H1 (cell line): ENCODE results near the gene BEST1. TPM values are rescaled to one million over a fixed set of nuclear protein-coding genes. Genes with fewer than 3 reads are reported as not detected.

Source experiments
- CTCF ChIA-PET: fragments of 300-600 bp; sonication (Branson Sonifier 250); formaldehyde crosslinking; loops from one replicate; lab custom pipeline; 2021; ENCODE audit not compliant: partially characterized antibody; lab: Charles Lee
- POLR2A ChIA-PET: fragments of 300-600 bp; sonication (Branson Sonifier 250); formaldehyde crosslinking; loops from one replicate; lab custom pipeline; 2021; ENCODE audit warnings: inconsistent platforms; ENCODE audit not compliant: partially characterized antibody; lab: Charles Lee
- DNase-seq, 2 experiments: peaks; one replicate each; pipeline versions ENCODE4 v3.0.0 to v3.0.0-alpha.2; 2010 to 2022; ENCODE audit warnings: low spot score in 2 of 2, low read depth in 1 of 2, mixed read lengths in 1 of 2
- FAIRE-seq: peaks from 2 replicates; lab custom pipeline; 2011; peaks lifted over from hg19 to GRCh38; lab: Jason Lieb, UNC
- H2AFZ ChIP-seq: 2 replicates; pipeline ENCODE4 v1.8.1; 2012; ENCODE audit warnings: low read length, inconsistent platforms
- H2AK5ac ChIP-seq: 2 replicates; pipeline ENCODE4 v1.6.1; 2013; ENCODE audit warnings: low read depth, low read length
- H2BK120ac ChIP-seq: replicated peaks from 2 replicates; pipeline ENCODE3; 2013; ENCODE audit warnings: low read depth, low read length, inconsistent platforms
- H2BK12ac ChIP-seq: 2 replicates; pipeline ENCODE4 v1.6.1; 2013; ENCODE audit warnings: low read depth, low read length
- H2BK15ac ChIP-seq: 2 replicates; pipeline ENCODE4 v1.6.1; 2013; ENCODE audit warnings: low read length
- H2BK20ac ChIP-seq: 2 replicates; pipeline ENCODE4 v1.6.1; 2013; ENCODE audit warnings: low read length
- H2BK5ac ChIP-seq: 2 replicates; pipeline ENCODE4 v1.6.1; 2013; ENCODE audit warnings: low read depth, low read length
- H3K14ac ChIP-seq: 2 replicates; pipeline ENCODE4 v1.6.1; 2013; ENCODE audit warnings: inconsistent platforms; ENCODE audit not compliant: insufficient read length
- H3K18ac ChIP-seq: 2 replicates; pipeline ENCODE4 v1.6.1; 2013; ENCODE audit warnings: low read length; ENCODE audit errors: extremely low read depth
- H3K23ac ChIP-seq: 2 replicates; pipeline ENCODE4 v1.6.1; 2013; ENCODE audit warnings: inconsistent platforms; ENCODE audit not compliant: insufficient read length
- H3K23me2 ChIP-seq: 2 replicates; pipeline ENCODE4 v1.6.1; 2013; ENCODE audit warnings: low read depth, low read length
- H3K27ac ChIP-seq: 2 replicates; pipeline ENCODE4 v1.6.1; 2011; ENCODE audit warnings: low read depth, low read length, inconsistent platforms
- H3K27me3 ChIP-seq, 4 experiments: replicated peaks in 1 of 4; 1 replicate in 1 of 4; 2 replicates in 3 of 4; pipeline versions ENCODE4 v1.6.1 to v1.8.1; 2011 to 2013; ENCODE audit warnings: low read length in 3 of 4, mild to moderate bottlenecking in 3 of 4, inconsistent platforms in 2 of 4, mixed read lengths in 2 of 4, moderate library complexity in 1 of 4; ENCODE audit not compliant: control insufficient read depth in 3 of 4, insufficient read depth in 3 of 4; ENCODE audit errors: extremely low read depth in 1 of 4
- H3K36me3 ChIP-seq, 4 experiments: 2 replicates each; pipeline versions ENCODE4 v1.6.1 to v1.8.1; 2011 to 2013; ENCODE audit warnings: mild to moderate bottlenecking in 4 of 4, low read length in 3 of 4, moderate library complexity in 2 of 4, control low read depth in 1 of 4, inconsistent platforms in 1 of 4; ENCODE audit not compliant: insufficient read depth in 4 of 4, control insufficient read depth in 2 of 4
- H3K4ac ChIP-seq: replicated peaks from 2 replicates; pipeline ENCODE3; 2013; ENCODE audit warnings: low read length, low read depth, mixed read lengths, inconsistent platforms; ENCODE audit not compliant: insufficient read length
- H3K4me1 ChIP-seq, 4 experiments: replicated peaks in 1 of 4; 1 replicate in 1 of 4; 2 replicates in 3 of 4; pipeline versions ENCODE4 v1.6.1 to v1.8.1; 2011 to 2013; ENCODE audit warnings: low read length in 3 of 4, inconsistent platforms in 2 of 4, mixed read lengths in 1 of 4; ENCODE audit not compliant: insufficient read depth in 4 of 4, control insufficient read depth in 3 of 4
- H3K4me2 ChIP-seq, 2 experiments: 2 replicates each; pipeline versions ENCODE4 v1.6.1 to v1.8.1; 2011 to 2013; ENCODE audit warnings: low read depth in 2 of 2, low read length in 2 of 2, control low read depth in 1 of 2, inconsistent platforms in 1 of 2, mild to moderate bottlenecking in 1 of 2; ENCODE audit not compliant: insufficient read depth in 1 of 2
- H3K4me3 ChIP-seq, 4 experiments: fragments of 200-600, 300-600 bp in 1 of 4; sonication (generic), shearing (Covaris generic), sonication (Bioruptor Twin) in 1 of 4; 2 replicates each; pipeline versions ENCODE4 v1.5.1 to v1.8.1; 2011 to 2016; ENCODE audit warnings: low read length in 4 of 4, low read depth in 3 of 4, control low read depth in 2 of 4, inconsistent platforms in 2 of 4, mild to moderate bottlenecking in 2 of 4, mixed read lengths in 1 of 4, moderate library complexity in 1 of 4; ENCODE audit not compliant: insufficient read depth in 2 of 4; ENCODE audit errors: extremely low read depth in 1 of 4
- H3K56ac ChIP-seq: replicated peaks from 2 replicates; pipeline ENCODE3; 2013; ENCODE audit warnings: low read depth, mild to moderate bottlenecking, mixed read lengths, low read length, inconsistent platforms; ENCODE audit not compliant: insufficient read length
- H3K79me1 ChIP-seq: 2 replicates; pipeline ENCODE4 v1.6.1; 2013; ENCODE audit warnings: low read depth, low read length, control low read depth
- H3K79me2 ChIP-seq, 2 experiments: 2 replicates each; pipeline versions ENCODE4 v1.6.1 to v1.8.1; 2012 to 2013; ENCODE audit warnings: low read length in 2 of 2, mild to moderate bottlenecking in 2 of 2, inconsistent platforms in 1 of 2; ENCODE audit not compliant: insufficient read depth in 2 of 2, control insufficient read depth in 1 of 2
- H3K9ac ChIP-seq, 4 experiments: replicated peaks in 1 of 4; 1 replicate in 1 of 4; 2 replicates in 3 of 4; pipeline versions ENCODE4 v1.6.1 to v1.8.1; 2011 to 2013; ENCODE audit warnings: low read depth in 3 of 4, low read length in 3 of 4, control low read depth in 2 of 4, mild to moderate bottlenecking in 2 of 4, moderate library complexity in 2 of 4, inconsistent platforms in 1 of 4; ENCODE audit errors: extremely low read depth in 1 of 4
- H3K9me3 ChIP-seq, 2 experiments: 2 replicates each; pipeline versions ENCODE4 v1.6.1 to v1.8.1; 2012 to 2013; ENCODE audit warnings: mild to moderate bottlenecking in 2 of 2, moderate library complexity in 2 of 2, control low read depth in 1 of 2, inconsistent platforms in 1 of 2, low read depth in 1 of 2, low read length in 1 of 2, mixed read lengths in 1 of 2; ENCODE audit not compliant: insufficient read depth in 2 of 2
- H4K20me1 ChIP-seq, 2 experiments: replicated peaks in 1 of 2; 2 replicates each; pipeline versions ENCODE3 to v1.8.1; 2011 to 2013; ENCODE audit warnings: inconsistent platforms in 2 of 2, low read length in 2 of 2, mild to moderate bottlenecking in 1 of 2; ENCODE audit not compliant: insufficient read depth in 2 of 2, control insufficient read depth in 1 of 2
- H4K5ac ChIP-seq: 2 replicates; pipeline ENCODE4 v1.6.1; 2013; ENCODE audit warnings: low read length, low read depth, mixed read lengths, inconsistent platforms; ENCODE audit not compliant: insufficient read length
- H4K8ac ChIP-seq: 2 replicates; pipeline ENCODE4 v1.8.0; 2013; ENCODE audit warnings: mild to moderate bottlenecking, moderate library complexity, low read length, inconsistent platforms; ENCODE audit not compliant: insufficient read depth; ENCODE audit errors: extremely low read depth
- H4K91ac ChIP-seq: replicated peaks from 2 replicates; pipeline ENCODE3; 2013; ENCODE audit warnings: low read length, mixed read lengths, inconsistent platforms; ENCODE audit not compliant: insufficient read length
- ASH2L ChIP-seq: fragments of 200-600, 300-600 bp; sonication (generic); IDR thresholded peaks from one replicate; pipeline ENCODE4 v1.7.1; 2017; ENCODE audit warnings: low read length
- CHD1 ChIP-seq: IDR thresholded peaks from 2 replicates; pipeline ENCODE4 v1.6.1; 2012; ENCODE audit warnings: low read depth, low read length, improper control_type of control experiment
- KDM1A ChIP-seq: fragments of 200-600, 300-600 bp; sonication (generic); IDR thresholded peaks from 2 replicates; pipeline ENCODE4 v1.7.1; 2016; ENCODE audit warnings: mild to moderate bottlenecking, low read length, borderline replicate concordance
- USF2 ChIP-seq: IDR thresholded peaks from 2 replicates; pipeline ENCODE4 v1.6.1; 2011; ENCODE audit warnings: low read length, improper control_type of control experiment
- WGBS, 2 experiments: shearing (Covaris generic) in 1 of 2; methylation state at CpG; one replicate each; pipeline versions ENCODE4 v1.1.6 to v1.1.7; 2013 to 2015; ENCODE audit warnings: low lambda C conversion rate in 2 of 2, mixed read lengths in 2 of 2, inconsistent platforms in 1 of 2, low coverage in 1 of 2, missing lambda C conversion rate in 1 of 2; ENCODE audit not compliant: insufficient replicate concordance in 2 of 2, insufficient coverage in 1 of 2, insufficient read length in 1 of 2; ENCODE audit errors: extremely low coverage in 1 of 2, missing lambda C conversion rate in 1 of 2; 5-methylcytosine and 5-hydroxymethylcytosine counted together
- polyA plus RNA-seq, 7 experiments: library from polyadenylated mRNA; depleted of rRNA in 3 of 7; stranded (reverse) in 5 of 7; unstranded in 2 of 7; fragments of >200 nt in 5 of 7; fragments of 200-250 nt in 2 of 7; gene quantifications; 1 replicate in 5 of 7; 2 replicates in 1 of 7; 4 replicates in 1 of 7; pipeline versions ENCODE4 v1.2.1 to v1.2.3, GENCODE V29; 2011 to 2013; ENCODE audit warnings: missing spikeins in 2 of 7, mixed read lengths in 2 of 7
- total RNA-seq: library from RNA; stranded (reverse); fragmentation: NEBNext Ultra II Directional; extraction: Animal tissue kit (Norgen Biotek cat#: 25700); gene quantifications from 2 replicates; pipeline ENCODE4 v1.2.1, GENCODE V29; 2021

The BEST1 gene
- total and polyA plus RNA-seq, 2 of the 8 experiments (the other 6 are each of a cell fraction or from before 2014, with no cell fraction given): 0.22 to 0.62 TPM

GRCh38 chr11:61903845-61904244 is 46.3 kb upstream of the BEST1 start:
- Histone ChIP-seq H4K5ac (no peak overlapping the region), H3K79me2 (no peaks in the 10 kb centered on the region), H2BK12ac (no peak overlapping the region), H4K8ac (no peak overlapping the region; the same call in 1 of the 2 replicates), H3K27ac (no peak overlapping the region), H3K56ac (no peak overlapping the region), H3K14ac (no peak overlapping the region), H4K91ac (no peak overlapping the region), H3K18ac (no peak overlapping the region), H2BK20ac (no peak overlapping the region), H2BK15ac (no peak overlapping the region), H3K27me3 (no peaks in the 10 kb centered on the region), H3K4ac (no peak overlapping the region), H3K79me1 (no peaks in the 10 kb centered on the region), H2AFZ (peak overlapping the region; percentile 98), H3K9me3 (no peaks in the 10 kb centered on the region), H3K4me1 (peaks cover 0 to 29% (median 13%) of the 10 kb centered on the region in 4 experiments; a peak in 6 of 7 replicates), H3K4me2 (peak overlapping the region; percentile 27 to 77; a peak in 2 of 4 replicates), H2BK120ac (no peak overlapping the region), H2AK5ac (no peak overlapping the region), H3K23ac (no peak overlapping the region), H2BK5ac (no peak overlapping the region), H3K23me2 (no peaks in the 10 kb centered on the region), H3K4me3 (peak overlapping the region in 1 of 4 experiments; percentile 51; a peak in 1 of 8 replicates), H3K36me3 (no peaks in the 10 kb centered on the region), H3K9ac (no peak overlapping the region), H4K20me1 (no peaks in the 10 kb centered on the region)
- POLR2A ChIA-PET: interaction anchor here (0.9 to 15.5 kb wide), 11 partner anchors 11 to 106 kb away, joined by 3 to 137 read pairs (median 4); partner anchors contain the start of genes BEST1, FADS3, FTH1 and RAB3IL1
- TF ChIP-seq USF2 (no peak), CHD1 (no peak), ASH2L (no peak), KDM1A (0 out of 2 replicates have a peak, but pooled peaks have one; percentile 47)
- 86% methylated on average over 3 of the region's 3 CpGs; no CpG with 5 or more reads in 1 of the 2 experiments for WGBS, 2 experiments
- CTCF ChIA-PET: interaction anchor here (0.6 to 23.2 kb wide), 18 partner anchors 8 to 204 kb away, joined by 3 to 658 read pairs (median 8); partner anchors contain the start of genes BEST1 and RAB3IL1
- no peak for DNase-seq
- no peak for FAIRE-seq
